Measurements from ENCODE around the gene MKRN2OS.

MKRN2OS gene, protein sequence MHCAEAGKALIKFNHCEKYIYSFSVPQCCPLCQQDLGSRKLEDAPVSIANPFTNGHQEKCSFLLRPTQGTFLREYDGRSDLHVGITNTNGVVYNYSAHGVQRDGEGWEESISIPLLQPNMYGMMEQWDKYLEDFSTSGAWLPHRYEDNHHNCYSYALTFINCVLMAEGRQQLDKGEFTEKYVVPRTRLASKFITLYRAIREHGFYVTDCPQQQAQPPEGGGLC

DNA sequence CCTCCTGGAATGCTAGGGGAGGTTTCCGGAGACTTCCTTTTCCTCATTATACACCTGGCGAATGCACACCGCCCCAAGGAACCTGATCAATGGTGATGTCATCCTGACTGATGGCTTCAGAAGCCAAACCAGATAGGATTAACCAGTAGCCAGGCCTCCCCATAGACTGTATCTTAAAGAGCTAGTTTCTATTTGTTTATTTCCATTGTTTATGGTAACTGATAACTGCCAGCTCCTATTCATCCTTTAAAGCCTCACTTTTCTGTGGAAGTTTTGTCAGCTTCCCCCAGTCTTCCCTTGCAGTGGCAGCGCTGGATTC lies at the start of gene MKRN2OS:
Gene MKRN2OS (minus strand): TSS at position 27 of the 319 bp plus-strand sequence. CDS start 35 bp downstream, outside the sequence.
- no peak for DNase-seq
- in situ Hi-C loops (cut with MboI; ENCODE audit: low pct_unique_long_range_greater_than_20kb, low sequenced_read_pairs) = no loop called here

DNA sequence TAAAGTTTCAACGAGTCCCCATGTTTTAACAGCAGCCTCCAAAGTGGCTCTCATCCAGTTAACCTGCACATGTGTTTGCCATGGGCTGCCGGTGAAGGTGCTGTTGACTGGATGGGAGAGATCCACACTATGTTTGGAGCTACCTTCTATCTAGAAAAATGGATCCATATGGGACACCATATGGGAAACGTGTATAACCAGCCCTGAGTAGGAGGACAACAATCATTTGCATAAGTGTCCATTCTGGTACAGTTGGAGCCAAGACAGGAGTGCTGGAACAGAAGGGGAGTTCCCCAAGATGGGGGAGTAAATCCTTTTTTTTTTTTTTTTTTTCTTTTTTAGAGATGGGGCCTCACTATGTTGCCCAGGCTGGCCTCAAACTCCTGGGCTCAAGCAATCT lies 48.2 kb upstream of the MKRN2OS start:
- in situ Hi-C loops (cut with MboI; ENCODE audit: low pct_unique_long_range_greater_than_20kb, low sequenced_read_pairs) = no loop called here

DNA sequence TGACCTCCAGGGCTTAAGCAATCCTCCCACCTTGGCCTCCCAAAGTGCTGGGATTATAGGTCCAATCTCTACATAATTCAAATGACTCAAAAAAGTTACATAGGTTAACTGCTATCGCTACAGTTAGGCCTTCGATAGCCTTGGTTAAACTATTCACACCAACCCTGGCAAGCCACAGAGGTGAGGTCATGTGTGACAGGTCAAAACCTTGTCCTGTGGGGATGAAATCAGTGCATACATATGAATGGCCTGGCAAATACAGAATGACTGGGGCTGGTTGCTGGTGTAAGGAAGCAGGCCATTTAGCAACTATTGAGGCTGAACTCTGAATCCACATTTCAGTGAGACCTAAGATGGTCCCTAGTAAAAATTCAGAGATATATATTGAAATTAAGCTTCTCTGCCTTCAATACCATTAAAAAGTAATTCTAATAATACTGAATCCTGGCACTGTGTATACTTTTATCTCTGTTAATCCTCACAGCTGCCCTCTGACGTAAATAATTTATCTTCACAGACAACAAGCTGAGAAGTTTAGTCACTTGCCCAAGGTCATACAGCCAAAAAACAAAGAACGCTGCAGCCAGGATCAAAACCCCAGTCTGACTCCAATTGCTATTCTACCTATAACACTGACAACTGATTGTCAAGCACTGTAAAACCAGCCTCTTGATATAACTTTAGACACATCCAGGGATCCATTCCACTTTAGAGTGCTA lies 46.9 kb upstream of the MKRN2OS start:
- in situ Hi-C loops (cut with MboI; ENCODE audit: low pct_unique_long_range_greater_than_20kb, low sequenced_read_pairs) = no loop called here
- DNase-seq = no peak

More for the DNA sequence above, 48.2 kb upstream of the MKRN2OS start:
- no peak for DNase-seq

DNA sequence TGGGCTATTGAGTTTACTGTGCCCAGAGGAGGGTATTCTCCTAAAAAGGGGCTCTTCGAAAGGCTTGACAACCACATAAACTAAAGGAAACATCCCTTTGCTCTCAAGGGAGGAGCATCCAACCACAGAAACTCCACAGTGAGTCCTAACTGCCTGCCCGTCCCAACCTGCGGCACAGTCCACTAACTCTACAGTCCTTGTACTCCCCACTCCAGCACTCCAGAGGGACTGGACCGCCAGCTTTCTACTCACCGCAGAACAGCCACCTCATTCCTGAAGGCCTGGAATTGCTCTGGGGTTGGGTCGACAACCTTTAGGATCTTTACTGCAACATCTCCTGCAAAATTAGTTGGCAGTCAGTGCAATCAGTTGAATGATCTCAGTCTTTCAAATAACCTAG lies 46.2 kb upstream of the MKRN2OS start:
- DNase-seq = no peak
- in situ Hi-C loops (cut with MboI; ENCODE audit: low pct_unique_long_range_greater_than_20kb, low sequenced_read_pairs) = no loop called here

DNA sequence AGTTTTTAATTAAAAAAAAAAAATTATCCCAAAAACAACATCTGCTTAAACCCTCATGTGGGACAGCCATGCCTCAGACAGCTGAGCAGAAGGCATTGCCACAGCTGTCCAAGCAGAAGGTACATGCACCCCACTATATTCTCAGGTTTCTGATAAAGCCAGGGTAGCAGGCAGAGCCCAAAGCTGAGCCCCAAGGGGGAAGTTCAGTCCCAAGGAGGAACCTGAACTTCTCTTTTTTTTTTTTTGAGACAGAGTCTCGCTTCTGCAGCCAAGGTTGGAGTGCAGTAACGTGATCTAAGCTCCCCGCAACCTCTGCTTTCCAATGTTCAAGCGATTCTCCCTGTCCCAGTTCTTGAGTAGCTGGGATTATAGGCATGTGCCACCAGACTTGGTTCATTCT lies 44.8 kb upstream of the MKRN2OS start:
- peak; percentile 42 for DNase-seq
- in situ Hi-C loops (cut with MboI; ENCODE audit: low pct_unique_long_range_greater_than_20kb, low sequenced_read_pairs) = no loop called here

DNA sequence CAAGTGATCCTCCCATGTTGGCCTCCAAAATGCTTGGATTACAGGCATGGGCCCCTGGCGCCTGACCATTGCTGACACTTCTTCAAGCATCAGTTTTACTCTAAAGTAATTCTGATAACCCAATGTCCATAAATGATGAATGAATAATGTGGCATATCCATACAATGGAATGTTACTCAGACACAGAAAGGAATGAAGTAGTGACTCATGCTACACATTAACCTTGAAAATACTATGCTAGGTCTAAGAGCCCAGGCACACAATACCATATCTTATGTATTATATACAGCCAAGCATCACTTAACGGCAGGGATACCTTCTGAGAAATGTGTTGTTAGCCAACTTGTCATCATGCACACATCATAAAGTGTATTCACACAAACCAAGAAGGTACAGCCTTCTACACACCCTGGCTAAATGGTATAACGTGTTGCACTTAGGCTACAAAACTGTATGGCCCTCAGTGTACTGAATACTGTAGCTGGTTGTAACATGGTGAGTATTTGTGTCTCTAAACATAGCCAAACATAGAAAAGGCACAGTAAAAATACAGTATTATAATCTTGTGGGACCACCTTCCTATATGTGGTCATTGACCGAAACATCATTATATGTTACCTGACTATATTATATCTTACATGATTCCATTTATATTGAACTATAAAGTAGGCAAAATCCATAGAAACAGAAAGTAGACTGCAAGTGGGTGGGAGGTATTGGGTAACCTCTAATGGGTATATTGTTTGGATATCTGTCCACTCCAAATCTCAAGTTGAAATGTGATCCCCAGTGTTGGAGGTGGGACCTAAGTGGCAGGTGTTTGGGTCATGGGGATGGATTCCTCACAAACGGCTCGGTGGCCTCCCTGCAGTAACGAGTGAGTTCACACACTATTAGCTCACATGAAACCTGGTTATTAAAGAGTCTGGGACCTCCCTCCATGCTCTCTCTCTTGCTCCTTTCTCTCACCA lies 43.0 kb upstream of the MKRN2OS start:
- in situ Hi-C loops (cut with MboI; ENCODE audit: low pct_unique_long_range_greater_than_20kb, low sequenced_read_pairs) = no loop called here
- no peak for DNase-seq

DNA sequence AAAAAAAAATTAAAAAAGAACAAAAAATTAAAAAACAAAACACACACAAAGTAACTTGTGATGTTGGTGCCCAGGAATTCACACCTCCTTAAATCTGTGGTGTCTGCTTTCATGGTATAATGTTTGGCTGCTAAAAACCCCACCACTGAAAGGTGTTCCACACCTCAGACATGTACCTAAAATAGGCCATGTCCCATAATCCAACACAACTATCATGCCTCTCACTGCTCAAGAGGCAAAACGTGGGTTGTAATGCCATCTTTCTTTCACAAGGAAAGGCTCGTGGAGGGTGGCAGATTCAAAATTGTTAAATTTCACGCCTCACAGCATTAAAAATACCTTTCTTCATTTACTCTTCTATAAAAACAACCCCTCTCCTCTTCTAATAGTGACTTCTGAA lies 41.1 kb upstream of the MKRN2OS start:
- in situ Hi-C loops (cut with MboI; ENCODE audit: low pct_unique_long_range_greater_than_20kb, low sequenced_read_pairs) = no loop called here

DNA sequence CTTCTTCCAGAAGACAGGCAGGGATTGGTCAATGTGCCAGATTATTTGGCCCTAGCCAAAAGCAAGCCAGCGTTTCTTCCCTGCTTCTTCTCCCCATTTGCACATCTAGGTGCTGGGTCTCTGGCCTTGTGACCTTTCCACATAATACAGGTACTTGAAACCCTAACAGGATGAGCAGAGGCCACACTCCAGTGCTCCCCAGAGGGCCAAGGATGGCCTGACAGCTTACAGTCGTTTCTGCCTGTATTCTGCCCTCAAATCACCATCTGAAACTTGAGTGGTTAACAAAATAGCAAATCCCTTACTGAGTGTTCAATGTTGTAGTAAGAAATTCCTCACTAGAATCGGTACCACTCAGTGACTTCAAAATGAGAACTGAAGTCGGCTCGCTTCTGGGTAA lies 40.7 kb upstream of the MKRN2OS start:
- in situ Hi-C loops (cut with MboI; ENCODE audit: low pct_unique_long_range_greater_than_20kb, low sequenced_read_pairs) = no loop called here
- no peak for DNase-seq

More for the DNA sequence above, 41.1 kb upstream of the MKRN2OS start:
- DNase-seq = no peak

DNA sequence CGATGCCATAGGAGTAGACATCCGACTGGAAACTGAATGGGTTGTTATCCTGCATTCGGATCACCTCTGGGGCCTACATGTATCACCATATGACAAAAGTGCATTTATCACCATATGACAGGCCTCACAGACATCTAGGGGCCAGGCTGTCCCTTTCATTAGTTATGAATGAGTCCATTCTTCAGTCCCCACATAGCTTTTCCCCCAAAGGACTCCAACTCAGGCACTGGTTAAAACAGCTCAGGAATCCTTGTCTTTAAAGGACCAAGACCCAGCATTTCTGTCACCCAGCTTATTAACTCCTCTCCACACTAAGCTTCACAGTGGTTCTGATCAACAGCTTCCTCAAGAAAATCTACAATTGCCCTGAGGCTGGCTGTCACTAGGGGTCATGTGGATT lies 39.9 kb upstream of the MKRN2OS start:
- in situ Hi-C loops (cut with MboI; ENCODE audit: low pct_unique_long_range_greater_than_20kb, low sequenced_read_pairs) = no loop called here
- DNase-seq = no peak

DNA sequence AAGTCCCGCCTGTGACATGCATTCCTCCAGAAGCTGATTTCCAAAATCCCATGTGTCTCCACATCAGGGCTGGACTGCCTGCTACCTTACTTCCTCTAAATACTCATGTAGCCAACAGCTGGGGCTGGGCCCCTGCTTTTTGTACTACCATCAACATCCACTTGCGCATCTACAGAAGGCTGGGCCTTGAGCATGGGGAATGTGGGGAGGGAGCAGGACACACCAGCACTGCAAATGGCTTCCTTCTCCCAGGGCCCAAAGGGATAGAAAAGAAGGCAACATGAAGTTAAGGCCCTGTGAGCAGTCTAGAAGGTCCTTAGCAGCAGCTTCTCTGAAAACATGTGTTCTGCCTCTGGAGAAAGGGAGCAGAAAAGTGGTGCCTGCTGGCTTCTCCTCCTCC lies 38.8 kb upstream of the MKRN2OS start:
- in situ Hi-C loops (cut with MboI; ENCODE audit: low pct_unique_long_range_greater_than_20kb, low sequenced_read_pairs) = no loop called here
- no peak for DNase-seq

DNA sequence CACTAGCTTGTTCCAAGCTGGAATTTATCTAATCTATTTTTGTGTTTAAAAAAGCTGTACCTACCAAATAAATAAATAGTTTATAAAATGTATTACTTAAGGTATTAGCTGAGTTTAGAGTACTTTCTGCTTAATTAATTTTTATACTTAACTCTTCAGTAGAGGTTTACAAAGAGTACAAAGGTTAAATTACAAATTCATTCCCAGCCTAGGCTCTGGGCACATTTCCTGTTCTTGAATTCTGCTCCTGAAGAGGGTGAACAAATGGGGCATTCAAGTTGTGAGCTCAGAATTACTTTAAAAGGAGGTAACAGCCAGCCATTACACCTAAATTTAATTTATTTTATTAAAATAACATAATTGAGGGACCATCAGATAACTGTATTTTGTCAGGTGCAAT lies 38.0 kb upstream of the MKRN2OS start:
- in situ Hi-C loops (cut with MboI; ENCODE audit: low pct_unique_long_range_greater_than_20kb, low sequenced_read_pairs) = no loop called here
- DNase-seq = no peak

DNA sequence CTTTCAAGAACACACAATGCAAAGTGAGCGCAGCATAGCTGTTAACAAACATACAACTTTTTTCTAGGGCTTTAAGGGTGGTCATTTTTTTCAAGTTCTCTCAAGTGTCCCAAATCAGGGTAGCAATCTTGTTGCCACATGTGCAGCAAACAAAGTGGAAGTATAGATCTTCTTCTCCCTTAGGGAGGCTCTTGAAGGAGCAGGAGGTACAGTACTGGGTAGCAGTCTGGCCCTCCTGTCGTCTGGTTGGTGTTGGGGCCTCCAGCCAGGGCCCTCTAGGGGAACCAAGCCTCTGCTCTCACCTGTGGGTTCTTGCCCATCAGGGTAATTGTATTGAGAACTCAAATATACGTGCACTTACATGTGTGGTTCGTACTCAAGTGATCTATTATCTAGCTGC lies 37.4 kb upstream of the MKRN2OS start:
- in situ Hi-C loops (cut with MboI; ENCODE audit: low pct_unique_long_range_greater_than_20kb, low sequenced_read_pairs) = no loop called here

DNA sequence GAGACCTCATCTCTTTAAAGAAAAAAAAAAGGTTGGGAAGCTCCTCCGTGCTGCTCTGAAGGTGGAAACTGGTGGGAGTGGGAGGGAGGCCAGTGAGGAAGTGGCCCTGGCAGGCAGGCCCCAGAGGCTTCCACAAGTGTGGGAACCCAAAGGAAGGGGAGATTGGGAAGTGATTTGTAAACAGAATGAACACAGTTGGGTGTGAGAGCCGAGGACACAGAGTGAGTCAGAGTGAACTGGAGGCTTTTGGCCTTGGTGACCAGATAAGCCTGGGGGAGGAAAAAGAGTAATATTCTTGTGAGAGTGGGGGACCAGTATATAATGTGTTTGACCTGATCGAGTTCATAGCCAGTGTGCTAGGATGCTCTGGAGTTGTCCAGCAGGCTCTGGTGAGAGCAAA lies 34.6 kb upstream of the MKRN2OS start:
- in situ Hi-C loops (cut with MboI; ENCODE audit: low pct_unique_long_range_greater_than_20kb, low sequenced_read_pairs) = no loop called here
- DNase-seq = no peak

More for the DNA sequence above, 37.4 kb upstream of the MKRN2OS start:
- DNase-seq = no peak

DNA sequence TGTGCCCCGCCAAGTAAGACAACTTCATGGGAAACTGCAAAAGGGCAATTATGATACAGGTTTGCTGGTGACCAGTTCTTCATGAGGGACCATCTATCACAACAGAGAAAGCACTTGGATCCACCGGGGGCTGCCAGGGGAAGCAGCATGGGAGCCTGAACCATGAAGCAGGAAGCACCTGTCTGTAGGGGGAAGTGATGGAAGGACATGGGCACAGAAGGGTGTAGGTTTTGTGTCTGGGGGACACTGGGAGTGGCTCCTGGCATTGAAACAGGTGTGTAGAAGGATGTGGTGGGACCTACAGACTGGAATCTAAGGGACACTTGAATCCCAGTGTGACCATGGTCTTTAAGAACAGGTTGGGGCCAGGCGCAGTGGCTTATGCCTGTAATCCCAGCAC lies 34.2 kb upstream of the MKRN2OS start:
- peak; percentile 30 for DNase-seq
- in situ Hi-C loops (cut with MboI; ENCODE audit: low pct_unique_long_range_greater_than_20kb, low sequenced_read_pairs) = no loop called here

DNA sequence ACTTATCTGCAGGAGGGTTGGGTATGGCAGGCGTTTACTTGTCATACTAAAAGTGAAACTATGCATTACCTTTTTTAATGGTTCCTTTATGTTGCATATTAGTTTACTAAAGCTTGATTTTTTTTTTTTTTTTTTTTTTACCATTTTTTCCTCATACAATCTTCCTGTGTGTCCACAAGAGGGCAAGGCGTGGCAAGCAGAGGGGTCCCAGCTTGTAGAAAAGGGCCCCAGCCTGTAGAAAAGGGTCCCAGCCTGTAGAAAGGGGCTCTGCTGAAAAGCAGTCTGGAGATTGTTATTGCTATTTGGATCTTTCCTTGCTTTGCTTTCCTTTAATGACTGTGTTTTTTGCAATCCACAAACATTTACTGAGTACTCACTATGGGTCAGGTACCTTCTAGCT lies 33.4 kb upstream of the MKRN2OS start:
- in situ Hi-C loops (cut with MboI; ENCODE audit: low pct_unique_long_range_greater_than_20kb, low sequenced_read_pairs) = no loop called here
- DNase-seq = no peak

DNA sequence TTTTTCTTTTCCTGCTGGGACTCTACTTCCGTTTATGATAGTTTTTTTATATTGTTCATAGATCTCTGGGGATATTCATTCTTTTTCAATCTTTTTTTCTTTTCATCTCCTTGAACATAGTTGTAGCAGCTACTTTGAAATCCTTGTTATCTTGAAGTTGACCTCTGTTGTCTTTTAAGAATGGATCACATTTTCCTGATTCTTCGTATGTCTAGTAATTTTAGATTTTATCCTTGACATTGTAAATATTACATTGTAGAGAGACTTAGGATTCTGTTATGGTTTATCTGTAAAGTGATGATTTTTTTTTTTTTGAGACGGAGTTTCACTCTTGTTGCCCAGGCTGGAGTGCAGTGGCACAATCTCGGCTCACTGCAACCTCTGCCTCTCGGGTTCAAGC lies 32.1 kb upstream of the MKRN2OS start:
- in situ Hi-C loops (cut with MboI; ENCODE audit: low pct_unique_long_range_greater_than_20kb, low sequenced_read_pairs) = no loop called here
- no peak for DNase-seq

DNA sequence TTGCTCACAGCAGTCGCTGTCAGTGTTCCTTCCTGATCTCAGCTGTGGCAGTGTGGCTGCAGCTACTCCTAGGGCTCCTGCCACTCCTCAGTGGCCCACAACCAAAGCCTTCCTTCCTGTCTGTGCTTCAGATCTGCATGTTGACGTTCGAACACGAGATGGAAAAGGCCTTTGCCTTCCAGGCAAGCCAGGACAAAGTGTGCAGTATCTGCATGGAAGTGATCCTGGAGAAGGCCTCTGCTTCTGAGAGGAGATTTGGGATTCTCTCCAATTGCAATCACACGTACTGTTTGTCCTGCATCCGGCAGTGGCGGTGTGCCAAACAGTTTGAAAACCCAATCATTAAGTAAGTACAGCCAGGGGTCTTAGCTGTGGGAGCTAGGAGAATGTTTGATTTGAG lies 29.4 kb upstream of the MKRN2OS start:
- no peak for DNase-seq

DNA sequence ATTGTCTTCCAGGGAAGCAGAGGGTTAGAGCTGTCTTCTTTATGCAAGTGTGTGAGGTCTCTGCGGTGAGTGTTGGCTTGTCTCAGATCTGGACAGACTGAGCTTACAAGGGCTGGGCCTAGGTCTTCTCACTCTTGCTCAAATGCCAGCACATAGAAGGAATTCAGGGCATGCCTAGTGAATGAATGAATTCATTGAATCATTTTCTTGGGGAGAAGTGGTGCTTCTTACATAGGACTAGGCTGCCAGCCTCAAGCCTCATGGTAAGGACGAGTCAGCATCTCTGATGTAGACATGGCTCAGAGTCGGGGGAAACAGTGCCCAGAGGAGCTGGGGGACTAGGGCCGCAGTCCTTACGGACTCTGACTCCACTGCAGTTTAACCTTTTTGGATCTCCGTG lies 28.8 kb upstream of the MKRN2OS start:
- DNase-seq = no peak
- in situ Hi-C loops (cut with MboI; ENCODE audit: low pct_unique_long_range_greater_than_20kb, low sequenced_read_pairs) = no loop called here

More for the DNA sequence above, 29.4 kb upstream of the MKRN2OS start:
- in situ Hi-C loops (cut with MboI; ENCODE audit: low pct_unique_long_range_greater_than_20kb, low sequenced_read_pairs) = no loop called here

DNA sequence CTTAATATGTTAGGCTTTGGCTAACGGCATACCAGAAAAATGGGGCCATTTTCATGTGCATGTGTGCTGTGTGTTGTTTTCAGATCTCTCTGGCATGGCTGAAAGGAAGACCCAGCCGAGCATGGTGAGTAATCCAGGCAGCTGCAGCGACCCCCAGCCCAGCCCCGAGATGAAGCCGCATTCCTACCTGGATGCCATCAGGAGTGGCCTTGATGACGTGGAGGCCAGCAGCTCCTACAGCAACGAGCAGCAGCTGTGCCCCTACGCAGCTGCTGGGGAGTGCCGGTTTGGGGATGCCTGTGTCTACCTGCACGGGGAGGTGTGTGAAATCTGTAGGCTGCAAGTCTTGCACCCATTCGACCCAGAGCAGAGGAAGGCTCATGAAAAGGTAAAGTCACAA lies 26.7 kb upstream of the MKRN2OS start:
- in situ Hi-C loops (cut with MboI; ENCODE audit: low pct_unique_long_range_greater_than_20kb, low sequenced_read_pairs) = no loop called here
- no peak for DNase-seq

DNA sequence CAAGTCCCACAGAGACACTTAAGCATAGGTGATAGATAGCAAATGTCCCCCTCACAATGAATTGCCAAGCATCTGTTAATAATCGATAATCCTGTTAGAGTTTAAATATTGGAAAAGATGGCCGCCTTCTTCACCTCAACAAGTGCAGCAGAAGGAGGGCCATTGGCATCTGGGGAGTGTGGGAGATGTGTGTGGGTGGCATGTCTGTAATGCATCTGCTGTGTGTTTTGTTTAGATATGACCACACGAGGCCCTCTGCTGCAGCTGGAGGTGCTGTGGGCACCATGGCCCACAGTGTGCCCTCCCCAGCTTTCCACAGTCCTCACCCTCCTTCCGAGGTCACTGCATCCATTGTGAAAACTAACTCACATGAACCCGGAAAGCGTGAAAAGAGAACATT lies 24.5 kb upstream of the MKRN2OS start:
- in situ Hi-C loops (cut with MboI; ENCODE audit: low pct_unique_long_range_greater_than_20kb, low sequenced_read_pairs) = no loop called here

More for the DNA sequence above, 24.5 kb upstream of the MKRN2OS start:
- no peak for DNase-seq

All from KBM-7 (cell line).